HG03139 (cell line): ENCODE measurements around the gene CPHXL2.
A peak's percentile ranks its signal among the peaks of the same experiment; 100 is the strongest.

Source experiments
- ATAC-seq: cut with Tn5 transposase; IDR thresholded peaks from one replicate; pipeline ENCODE4 v1.9.1; 2021; ENCODE audit not compliant: unreplicated experiment

The CPHXL2 gene

DNA sequence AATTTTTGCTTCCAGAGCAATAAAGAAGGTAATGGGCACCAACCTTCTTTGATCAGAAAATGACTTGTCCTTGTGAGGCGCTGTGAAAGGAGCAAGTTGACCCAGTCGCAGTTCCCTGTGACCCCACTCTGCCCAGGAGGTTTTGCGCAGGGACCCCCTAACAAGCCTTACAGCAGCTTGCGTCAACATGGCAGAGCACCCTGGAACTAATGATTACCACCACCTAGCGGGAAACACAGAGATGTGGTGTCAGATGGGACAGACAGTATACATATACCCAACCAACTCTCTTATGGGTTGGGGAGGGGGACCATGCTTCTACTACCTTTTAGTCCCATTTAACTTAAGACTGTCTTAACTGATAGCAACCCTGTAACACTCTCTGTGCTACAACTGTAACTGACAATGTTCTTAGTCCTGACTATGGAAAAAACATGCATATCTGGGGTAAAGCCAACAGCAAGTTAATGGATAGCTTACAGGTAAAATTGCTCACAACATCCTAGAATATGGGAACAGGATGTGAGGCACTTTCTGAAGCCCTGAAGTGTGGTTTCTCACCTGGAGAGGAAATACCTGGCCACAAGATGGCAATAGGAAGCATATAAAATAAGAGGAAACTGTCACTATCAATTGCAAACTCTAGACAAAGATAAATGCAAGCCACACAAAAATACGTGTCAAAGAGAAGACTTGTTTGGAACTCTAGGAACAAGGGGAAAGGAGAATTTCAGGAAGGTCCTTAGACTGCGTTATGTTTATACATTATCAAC lies 32.4 kb downstream of the CPHXL2 start:
- no peak for ATAC-seq

DNA sequence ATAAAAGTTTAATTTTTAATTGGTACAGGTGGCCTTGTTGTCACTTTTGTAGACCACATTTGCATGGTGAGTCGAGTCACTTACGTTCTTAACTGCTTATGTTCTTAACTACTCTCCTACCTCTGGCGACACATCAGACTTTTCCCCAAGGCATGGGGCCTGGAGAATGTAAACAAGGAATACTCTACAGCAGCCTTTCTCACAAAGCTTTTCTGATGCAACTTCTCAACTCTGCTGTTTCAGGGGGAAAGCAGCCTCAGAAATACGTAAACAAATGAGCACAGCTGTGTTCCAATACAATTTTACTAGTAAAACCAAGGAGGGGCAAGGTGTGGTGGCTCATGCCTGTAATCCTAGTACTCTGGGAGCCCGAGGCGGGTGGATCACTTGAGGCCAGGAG lies 36.2 kb downstream of the CPHXL2 start:
- no peak for ATAC-seq

DNA sequence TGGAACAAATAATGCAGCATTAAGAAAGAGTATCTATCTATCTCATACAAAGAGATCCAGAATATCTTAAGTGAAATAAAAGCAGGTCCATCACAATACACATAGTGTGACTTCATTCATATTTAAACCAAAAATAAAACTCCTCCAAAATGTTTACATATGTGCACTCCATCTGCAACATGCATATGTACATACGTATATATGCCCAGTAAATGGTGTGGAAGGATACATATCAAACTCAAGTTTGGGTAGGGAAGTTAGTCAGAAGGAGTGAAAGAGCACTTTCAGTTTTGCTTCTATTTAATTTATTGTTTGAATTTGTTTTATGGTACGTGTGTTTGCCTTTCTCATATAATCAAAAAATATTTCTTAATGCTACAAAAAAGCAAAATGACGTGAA lies 41.8 kb downstream of the CPHXL2 start:
- no peak for ATAC-seq

DNA sequence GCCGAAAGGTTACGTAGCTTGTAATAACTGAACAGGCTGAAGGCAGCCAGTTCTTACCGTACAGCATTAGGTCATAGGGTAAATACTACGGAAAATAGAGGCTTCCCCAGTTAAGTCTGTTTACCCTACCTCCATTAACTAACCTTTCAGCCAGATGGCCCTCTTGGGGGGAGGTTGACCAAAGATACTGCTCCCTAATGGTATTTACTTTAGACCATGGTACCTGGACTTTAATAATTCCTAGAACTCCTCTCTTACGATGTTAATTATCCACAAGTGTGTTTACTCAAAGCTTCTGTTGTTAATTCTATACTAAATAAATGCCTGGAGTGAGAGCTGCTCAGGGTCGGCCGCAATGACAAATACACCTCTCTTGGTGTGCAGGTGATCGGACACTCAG lies 44.0 kb downstream of the CPHXL2 start:
- no peak for ATAC-seq

DNA sequence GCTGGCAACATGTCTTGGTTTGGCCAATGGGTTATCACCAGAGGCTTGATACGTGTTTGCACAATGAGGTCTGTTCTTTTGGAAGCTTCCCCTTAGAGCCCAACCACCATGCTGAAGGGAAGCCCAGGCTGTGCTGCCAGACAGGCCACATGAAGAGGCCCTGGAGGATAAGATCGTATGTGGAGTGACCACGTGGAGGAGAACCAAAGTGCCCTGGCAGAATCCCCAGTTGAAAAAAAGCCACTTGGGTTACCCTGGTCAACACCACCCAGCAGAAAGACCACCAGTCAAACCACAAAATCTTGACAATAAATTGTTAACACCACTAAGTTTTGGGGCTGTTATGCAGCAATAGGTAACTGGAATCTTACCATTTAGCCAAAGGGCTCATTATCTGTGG lies 46.8 kb downstream of the CPHXL2 start:
- no peak for ATAC-seq

DNA sequence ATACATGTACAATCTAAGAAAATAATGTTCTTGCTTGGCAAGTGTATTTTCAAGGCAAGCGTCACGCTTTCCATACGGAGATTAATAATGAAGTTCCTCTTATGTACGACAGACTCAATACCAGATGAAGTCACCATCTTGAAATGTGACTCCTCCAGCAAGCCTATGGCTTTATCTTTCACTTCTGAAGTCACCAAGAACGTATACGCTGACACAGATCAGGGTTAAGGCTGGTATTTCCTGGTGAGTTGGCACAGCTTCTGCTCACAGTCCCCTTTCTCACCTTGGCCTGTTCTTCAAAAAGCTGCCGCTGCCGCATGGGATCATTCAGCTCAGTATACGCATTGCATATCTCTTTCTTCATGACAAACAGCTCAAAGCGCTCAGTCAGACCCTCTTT lies 47.7 kb downstream of the CPHXL2 start:
- ATAC-seq: no peak

DNA sequence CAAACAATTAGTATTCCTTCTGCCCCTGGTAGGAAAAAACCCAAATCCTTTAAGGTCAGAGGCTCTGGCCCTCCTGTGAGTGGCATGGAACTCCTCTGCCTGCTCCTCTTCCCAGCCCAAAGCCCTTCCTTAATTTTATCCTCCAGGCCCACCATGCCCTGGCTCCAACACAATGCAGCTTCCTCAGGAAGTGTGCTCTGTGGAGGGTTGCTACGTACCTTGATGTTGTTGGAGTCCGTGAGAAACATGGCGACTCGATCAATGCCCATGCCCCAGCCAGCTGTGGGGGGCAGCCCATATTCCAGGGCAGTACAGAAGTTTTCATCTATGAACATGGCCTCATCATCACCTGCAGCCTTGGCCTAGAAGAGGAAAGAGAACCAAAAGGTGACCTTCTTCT lies 48.5 kb downstream of the CPHXL2 start:
- no peak for ATAC-seq

DNA sequence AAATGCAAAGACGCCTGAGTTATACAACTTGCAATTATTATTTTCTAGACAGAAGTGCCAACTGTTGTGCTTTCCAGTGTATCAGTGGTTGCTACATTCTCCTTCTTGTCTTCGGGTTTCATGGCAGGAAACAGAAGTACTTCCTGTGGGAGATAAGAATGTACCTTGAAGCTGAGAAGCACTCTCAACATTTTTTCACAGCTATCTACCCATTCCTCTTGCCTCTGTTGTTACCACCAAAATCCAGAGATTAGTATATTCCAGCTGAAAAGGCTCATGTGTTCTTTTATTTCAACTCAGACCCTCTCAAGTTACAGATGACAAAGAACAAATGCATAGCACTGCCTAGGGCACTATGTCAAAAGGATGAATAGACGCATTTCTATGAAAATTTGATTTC lies 49.0 kb downstream of the CPHXL2 start:
- ATAC-seq: no peak

DNA sequence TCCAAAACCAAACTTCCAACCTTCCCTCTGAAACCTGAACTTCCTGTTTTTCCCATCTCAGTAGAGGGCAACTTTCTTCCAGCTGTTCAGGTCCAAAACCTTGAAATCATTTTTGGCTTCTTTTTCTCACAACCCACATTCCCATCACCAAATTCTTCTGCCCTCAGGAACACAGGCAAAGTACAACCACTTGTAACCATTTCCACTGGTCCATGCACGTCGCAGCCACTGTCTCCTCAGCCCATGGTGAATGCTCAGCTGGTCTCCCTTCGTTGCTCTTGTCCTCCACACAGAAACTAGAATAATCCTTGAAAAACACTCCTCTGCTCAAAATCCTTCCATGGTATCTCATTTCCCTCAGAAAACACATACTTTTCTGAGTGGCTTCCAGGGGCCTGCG lies 50.0 kb downstream of the CPHXL2 start:
- no peak for ATAC-seq

DNA sequence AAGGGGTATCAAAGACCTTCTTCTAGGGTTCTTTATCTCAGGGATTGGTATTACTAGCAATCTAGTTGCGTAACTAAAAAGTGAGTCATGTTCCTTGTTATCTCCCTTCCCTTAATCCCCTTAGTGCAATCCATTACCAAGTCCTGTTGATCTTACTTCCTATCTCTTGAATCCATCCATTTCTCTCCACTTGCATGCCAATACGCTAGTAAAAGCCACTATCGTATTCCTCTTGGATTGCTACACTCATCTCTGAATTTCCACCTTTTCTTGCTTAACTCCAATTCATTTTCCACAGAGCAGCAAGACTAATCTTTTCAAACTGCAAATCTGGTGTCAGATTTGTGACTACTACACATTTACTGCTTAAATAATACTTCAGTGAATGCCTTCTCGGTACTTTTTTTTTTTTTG lies 51.9 kb downstream of the CPHXL2 start:
- no peak for ATAC-seq

DNA sequence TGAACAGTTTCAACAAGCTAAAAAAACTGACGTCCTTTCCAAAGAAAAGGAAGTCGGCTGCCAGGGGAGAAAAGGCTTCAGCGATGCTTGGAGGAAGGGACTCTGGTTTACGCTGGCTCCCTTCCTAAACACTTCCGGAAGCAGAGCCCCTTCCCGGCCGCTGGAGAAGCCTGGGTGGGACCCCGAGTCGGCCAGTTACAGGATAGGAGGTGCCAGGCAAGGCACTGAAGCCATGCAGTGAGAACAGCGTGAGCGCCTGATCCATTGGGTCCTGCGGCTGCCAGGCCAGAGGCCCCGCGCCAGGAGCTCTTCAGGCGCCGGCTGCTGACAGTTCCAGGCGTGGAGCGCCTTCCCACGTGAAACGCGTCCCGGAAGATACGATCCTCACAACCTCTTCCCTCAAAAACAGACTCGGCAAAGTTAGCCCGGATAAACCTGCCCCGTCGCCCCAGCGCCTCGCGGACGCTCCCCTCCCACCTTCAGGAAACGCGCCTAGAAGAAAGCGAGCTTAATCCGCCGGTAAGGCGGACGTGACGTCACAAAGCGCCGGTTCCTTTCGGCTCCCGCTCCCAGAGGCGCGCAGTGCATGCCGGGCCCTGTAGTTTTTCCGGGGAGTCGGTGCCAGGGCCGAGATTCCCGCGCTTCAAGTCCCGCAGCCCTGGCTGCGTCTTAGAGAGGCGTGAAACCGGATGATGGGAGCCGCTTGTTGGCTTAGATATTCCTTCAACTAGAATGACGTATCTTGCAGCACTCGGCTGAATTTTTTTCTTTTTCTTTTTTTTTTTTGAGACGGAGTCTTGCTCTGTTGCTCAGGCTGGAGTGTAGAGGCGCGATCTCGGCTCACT lies 53.8 kb downstream of the CPHXL2 start, which contains the start of gene ADAT1:
Gene ADAT1, minus strand, starts transcription at position 521 of the 845 bp plus-strand sequence. CDS start 2,482 bp downstream, outside the sequence.
- peak; percentile 96 for ATAC-seq

DNA sequence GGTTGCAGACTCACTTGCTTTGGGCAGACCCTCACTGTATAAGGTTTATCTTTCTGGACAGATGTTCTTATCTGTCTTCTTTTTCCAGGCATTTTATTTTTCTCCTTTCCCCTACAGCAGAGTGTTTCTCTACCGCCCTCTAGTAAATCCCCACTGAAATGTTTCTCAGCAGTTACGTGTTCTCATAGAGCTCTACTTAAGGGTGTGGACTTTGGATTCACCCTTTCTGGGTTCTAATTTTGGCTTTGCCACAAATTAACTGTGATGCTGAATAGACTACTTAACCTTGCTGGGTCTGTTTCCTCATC lies 55.7 kb downstream of the CPHXL2 start:
- ATAC-seq: no peak

DNA sequence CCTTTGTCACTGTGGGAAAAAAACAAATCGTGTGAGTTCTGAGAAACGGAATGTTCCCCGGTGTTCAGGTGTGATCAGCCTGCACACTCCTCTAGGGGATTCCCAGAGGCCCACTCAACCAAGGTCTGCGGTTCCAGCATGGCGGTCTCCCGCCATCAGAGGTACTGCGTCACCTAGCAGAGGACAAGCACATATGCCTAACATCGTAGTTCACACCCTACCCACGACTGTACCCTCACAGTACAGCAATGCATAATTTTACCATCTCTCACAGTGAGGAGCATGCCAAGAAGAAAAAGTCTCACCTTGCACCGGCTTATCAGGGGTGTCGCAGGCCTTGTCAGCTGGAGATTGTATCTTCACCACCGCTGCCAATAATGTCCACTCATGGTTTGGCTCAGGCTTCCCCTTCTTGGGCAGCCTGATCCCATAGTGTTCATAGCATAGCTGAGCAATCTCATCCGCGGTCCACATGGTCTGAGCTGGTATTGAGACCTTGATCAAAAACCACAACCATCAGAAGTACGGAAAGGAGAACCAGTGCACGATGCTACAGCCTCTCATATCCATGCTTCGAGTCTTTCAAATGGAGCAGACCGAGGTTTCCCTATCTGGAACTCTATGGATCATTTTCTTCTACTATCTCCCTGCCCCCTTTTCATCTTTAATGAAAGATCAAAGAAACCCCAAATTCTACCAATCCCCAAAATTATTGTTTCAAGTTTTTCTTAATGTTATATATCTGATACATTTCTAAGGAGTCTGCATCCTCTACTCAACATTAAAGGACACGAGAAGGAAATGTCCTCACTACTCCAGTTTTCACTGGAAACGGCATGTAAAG lies 56.3 kb downstream of the CPHXL2 start:
- ATAC-seq: no peak

DNA sequence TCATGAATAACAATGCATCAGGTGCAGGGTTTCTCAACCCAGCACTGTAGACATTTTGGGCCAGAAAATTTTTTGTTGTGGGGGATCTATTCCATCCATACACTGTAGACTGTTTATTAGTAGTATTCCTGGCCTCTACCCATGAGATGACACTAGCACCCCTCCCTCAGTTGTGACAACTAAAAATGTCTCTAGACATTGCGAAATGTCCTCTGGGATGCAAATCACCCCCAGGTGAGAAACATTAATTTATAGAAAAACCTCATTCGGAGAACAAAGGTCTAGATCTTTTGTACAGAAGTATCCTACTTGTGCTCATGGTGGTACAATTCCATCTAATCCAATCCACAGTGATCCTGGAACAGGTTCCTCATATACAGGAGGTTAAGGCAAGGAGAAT lies 58.0 kb downstream of the CPHXL2 start:
- ATAC-seq: no peak

DNA sequence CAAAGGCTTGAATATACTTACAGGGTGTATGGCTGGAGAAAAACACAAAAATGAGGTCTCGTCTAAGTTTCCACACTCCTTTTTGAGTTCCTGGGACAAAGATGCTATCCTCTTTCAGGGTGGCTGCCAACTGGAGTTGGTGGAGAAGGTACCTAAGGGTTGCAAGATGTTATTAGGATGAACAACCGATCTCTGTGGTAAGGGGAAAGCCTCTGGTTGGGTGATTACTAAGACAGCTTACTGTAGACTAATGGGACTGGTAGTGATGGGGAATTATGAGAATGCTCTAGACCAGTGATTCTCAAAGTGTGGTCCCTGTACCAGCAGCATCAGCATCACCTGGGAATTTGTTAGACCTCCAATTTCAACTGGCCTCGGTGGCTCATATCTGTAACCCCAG lies 59.7 kb downstream of the CPHXL2 start:
- ATAC-seq: no peak

DNA sequence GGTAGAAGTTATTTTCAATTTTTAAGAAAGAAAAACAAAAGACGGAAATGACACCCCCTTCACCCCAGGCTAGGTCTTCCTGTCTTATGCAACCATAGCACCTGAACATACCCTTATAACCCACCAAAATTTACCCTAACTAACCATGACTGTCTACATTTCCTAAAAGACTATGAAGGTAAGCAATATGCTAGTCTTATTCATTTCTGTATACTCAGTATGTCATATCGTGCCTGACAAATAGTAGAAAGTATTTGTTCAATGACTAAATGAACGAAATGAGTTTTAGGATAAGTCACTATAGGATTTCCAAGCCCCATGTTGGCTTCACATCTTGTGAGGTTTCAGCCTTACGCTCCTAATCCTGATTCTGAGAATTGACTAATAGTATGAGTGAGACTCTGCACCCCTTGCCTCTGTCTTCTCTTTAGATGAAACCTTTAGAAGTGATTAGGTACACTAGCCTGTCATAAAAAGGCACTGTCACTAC lies 60.2 kb downstream of the CPHXL2 start:
- ATAC-seq: no peak

DNA sequence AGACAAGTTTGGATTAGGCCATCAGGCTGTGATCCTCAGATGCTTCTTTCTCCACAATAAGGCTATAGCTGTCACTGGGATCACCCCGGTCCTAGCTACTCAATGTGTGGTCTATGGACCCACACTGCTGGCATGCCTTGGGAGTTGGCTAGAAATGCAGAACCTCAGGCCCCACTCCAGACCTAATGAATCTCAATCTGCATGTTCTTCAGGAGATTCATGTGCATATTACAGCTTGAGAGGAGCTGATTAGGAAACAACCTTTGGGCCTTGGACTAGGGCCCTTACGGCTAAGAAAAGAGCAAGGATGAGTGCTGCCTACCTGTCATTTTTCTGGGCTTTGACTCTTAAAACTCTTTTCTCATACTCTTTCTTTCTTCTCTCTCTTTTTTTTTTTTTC lies 61.2 kb downstream of the CPHXL2 start:
- no peak for ATAC-seq

DNA sequence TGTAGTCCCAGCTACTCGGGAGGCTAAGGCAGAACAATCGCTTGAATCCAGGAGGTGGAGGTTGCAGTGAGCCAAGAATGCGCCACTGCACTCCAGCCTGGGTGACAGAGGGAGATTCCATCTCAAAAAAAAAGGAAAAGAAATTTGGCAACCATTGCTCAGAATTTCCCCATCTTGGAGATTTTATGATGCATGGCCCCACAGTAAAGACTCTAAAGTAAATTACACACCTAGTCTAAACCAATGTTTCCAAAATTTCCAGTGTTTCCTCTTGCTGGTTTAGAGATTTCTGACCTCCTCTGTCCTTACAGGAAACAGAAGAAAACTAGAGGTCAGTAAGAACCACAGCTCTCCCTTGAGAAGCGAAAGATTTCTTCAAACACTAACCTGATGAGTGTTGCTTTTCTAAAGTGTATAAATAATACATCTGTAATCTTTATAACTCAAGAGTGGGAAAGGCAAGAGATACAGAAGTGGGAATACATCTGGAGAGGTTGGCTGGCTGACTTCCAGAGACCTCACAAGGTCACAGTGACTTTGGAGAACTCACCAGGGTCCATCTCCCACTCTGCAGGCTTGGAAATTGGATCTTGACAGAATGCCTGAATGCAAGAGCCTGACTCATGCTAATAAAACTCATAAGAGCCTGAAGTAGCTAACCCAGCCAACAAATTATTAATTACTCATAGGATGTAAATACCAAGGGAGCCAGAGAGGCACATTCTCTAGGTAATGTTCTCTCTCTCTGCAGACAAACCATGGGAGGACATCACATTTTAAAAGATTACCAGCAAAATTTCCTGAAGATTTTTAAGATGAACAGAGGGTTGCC lies 62.5 kb downstream of the CPHXL2 start:
- ATAC-seq: no peak
